SU-DHL-6 (cell line): ENCODE data around the gene CDYL2.

ENCODE experiments used
- EZH2phosphoT487 ChIP-seq: fragments of 200-600 bp; sonication (generic), shearing (Covaris generic); conservative IDR thresholded peaks from 2 replicates; pipeline ENCODE4 v1.6.1; 2018; ENCODE audit warnings: mild to moderate bottlenecking, antibody characterized with exemption, low read length, moderate library complexity, mixed read lengths
- TF ChIP-seq, protein P1 (sequence below): fragments of 200-600 bp; sonication (generic); IDR thresholded peaks from one replicate; pipeline ENCODE4 v1.5.1; 2017; ENCODE audit warnings: antibody characterized with exemption, mild to moderate bottlenecking, low read length, moderate library complexity; ENCODE audit not compliant: insufficient read depth, poor library complexity, severe bottlenecking

DNA sequence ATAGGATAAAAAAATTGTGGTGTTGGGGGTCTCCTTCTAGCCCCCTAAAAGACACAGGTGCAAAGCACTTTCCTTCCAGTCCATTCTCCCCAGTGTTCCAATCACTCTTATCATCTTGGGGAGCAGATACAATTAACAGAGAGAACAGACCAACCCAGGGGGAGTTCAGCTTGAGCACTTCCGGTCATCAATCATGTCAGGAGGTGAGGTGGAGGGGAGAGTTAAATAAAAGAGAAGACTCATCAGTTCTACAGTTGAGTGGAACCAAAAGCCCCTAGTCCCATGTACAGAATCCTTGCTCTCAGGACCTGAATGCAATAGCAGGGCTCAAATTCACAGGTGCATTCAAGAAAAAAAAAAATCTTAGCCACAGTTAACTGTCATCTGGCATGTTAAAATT, 141.3 kb downstream of the CDYL2 start:
- TF ChIP-seq, protein P1, sequence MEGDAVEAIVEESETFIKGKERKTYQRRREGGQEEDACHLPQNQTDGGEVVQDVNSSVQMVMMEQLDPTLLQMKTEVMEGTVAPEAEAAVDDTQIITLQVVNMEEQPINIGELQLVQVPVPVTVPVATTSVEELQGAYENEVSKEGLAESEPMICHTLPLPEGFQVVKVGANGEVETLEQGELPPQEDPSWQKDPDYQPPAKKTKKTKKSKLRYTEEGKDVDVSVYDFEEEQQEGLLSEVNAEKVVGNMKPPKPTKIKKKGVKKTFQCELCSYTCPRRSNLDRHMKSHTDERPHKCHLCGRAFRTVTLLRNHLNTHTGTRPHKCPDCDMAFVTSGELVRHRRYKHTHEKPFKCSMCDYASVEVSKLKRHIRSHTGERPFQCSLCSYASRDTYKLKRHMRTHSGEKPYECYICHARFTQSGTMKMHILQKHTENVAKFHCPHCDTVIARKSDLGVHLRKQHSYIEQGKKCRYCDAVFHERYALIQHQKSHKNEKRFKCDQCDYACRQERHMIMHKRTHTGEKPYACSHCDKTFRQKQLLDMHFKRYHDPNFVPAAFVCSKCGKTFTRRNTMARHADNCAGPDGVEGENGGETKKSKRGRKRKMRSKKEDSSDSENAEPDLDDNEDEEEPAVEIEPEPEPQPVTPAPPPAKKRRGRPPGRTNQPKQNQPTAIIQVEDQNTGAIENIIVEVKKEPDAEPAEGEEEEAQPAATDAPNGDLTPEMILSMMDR = no peak
- no peak for TF ChIP-seq EZH2phosphoT487
